C1 segment of cervical spinal cord (tissue), 14 donors: Measurements from ENCODE around the gene GFY.

Experiments used
- DNase-seq, 14 donors: peaks; one replicate each; lab custom pipeline; 2025; lab: John Stamatoyannopoulos, UW

Gene GFY

GRCh38 chr19:49427855-49428546 lies 2.8 kb downstream of the GFY start:
- no peak for DNase-seq

- DNase-seq, result no peak
Observed at GRCh38 chr19:49428547-49429451, 3.6 kb downstream of the GFY start.

GRCh38 chr19:49430172-49430677 lies 5.0 kb downstream of the GFY start:
- no peak for DNase-seq

- no peak for DNase-seq
Observed at GRCh38 chr19:49430678-49431329, 5.6 kb downstream of the GFY start.

- no peak for DNase-seq
Observed at GRCh38 chr19:49431330-49431749, 6.2 kb downstream of the GFY start.

GRCh38 chr19:49432141-49433073 lies 7.2 kb downstream of the GFY start:
- peak in 1 of 14 donors; percentile 23 for DNase-seq

GRCh38 chr19:49433240-49433901 lies 8.2 kb downstream of the GFY start:
- DNase-seq, result no peak

GRCh38 chr19:49434907-49435583 lies 9.9 kb downstream of the GFY start:
- DNase-seq, result peak in 1 of 14 donors; percentile 73

- DNase-seq, result no peak
Observed at GRCh38 chr19:49435670-49436069, 10.5 kb downstream of the GFY start.

- DNase-seq, result peak in 1 of 14 donors; percentile 50
Observed at GRCh38 chr19:49436381-49437017, 11.3 kb downstream of the GFY start.

GRCh38 chr19:49437231-49437630 lies 12.0 kb downstream of the GFY start:
- DNase-seq, result peak in 2 of 14 donors; percentile 34 to 90

- peak in 1 of 14 donors; percentile 47 for DNase-seq
Observed at GRCh38 chr19:49438261-49438660, 13.1 kb downstream of the GFY start.

GRCh38 chr19:49439836-49440235 lies 14.6 kb downstream of the GFY start:
- no peak for DNase-seq

- DNase-seq, result no peak
Observed at GRCh38 chr19:49440439-49441209, 15.4 kb downstream of the GFY start.

GRCh38 chr19:49441210-49441959 lies 16.2 kb downstream of the GFY start, which contains the start of gene SLC17A7:
TSS of gene SLC17A7 (minus strand) at chr19:49441527. CDS start at chr19:49441379, 148 bp downstream.
- peak in 2 of 14 donors; percentile 18 to 80 for DNase-seq

- DNase-seq, result peak in 1 of 14 donors; percentile 51
Observed at GRCh38 chr19:49441960-49442350, 16.8 kb downstream of the GFY start.

- peak in 2 of 14 donors; percentile 26 to 80 for DNase-seq
Observed at GRCh38 chr19:49442354-49442753, 17.2 kb downstream of the GFY start.
